ENCODE data around the gene LRCH3.
A peak's percentile ranks its signal among the peaks of the same experiment; 100 is the strongest.

LRCH3 gene

DNA sequence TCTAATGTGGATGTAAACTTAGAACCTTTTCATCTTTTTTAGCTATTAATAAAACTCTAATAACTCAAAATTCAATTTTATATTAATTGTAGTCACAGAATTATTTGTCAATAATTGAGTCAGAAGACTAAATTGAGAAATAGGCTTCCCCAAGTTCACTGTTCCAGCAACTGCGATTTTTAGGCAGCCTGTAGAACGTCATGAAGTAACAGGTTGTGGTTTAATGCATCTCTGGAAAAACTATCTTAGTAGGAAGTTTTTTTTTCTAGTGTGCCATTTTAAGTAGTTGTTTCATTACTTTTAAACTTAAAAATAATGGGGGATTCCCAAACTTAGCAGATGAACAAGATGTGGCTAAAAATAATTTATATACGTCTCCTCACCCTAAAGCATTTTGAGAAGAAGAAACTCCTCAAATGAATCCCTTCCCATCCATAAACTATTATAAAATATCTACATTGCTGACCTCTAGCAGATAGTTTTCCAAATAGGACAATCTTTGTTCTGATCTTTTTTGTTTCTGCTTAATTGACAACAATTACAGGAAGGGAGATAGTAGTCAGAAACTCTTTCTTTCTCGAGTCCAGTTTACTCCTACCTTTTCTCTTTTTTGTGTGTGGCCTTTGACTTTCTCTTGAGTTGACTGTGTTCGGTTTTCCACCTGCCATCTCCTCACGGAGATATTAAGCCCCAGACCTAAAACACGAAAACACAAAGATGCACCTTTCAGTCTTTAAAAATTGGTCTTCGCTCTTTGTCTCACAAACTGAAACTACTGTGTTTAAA, 43.1 kb downstream of the LRCH3 start:
- DNase-seq (ENCODE audit: low read depth) = no peak

GRCh38 chr3:197835509-197835908, 44.5 kb downstream of the LRCH3 start:
- no peak for DNase-seq (ENCODE audit: low read depth)

DNA sequence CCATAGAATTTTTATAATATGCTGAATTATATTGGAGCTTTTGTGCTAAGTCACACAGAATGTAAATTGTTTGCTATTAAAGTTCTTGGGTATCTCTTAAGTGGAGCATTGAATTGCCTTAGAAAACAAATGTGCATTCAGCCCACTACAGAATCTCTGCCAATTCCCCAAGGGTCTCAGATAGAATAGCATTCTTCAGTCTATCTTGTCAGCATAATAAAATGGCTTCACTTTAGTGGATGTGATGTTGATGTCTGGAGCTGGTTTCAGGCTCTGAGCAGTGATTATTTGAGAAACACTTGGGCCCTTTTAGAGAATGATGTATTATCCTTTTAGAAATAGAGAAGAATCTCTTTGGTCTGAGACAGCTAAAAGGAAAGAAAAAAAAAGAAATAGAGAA, 45.2 kb downstream of the LRCH3 start:
- DNase-seq (ENCODE audit: low read depth) = no peak

DNA sequence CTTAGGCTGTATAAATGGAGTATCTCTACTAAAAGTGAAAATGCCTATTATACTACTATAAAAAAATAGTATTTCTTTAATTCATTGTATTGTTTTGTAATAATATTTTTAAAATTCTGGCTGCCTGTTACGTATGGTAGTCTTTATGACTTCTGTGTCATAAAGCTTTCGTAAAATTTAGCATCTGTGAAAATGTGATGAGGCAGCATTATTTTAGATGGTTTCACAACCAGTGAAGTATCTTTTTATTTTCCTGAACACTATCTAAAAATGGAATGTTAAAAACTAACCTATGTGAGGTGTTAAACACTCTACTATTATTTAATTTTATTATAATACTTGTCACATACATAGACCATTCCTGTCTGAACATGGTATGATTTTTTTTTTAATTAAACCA, 46.2 kb downstream of the LRCH3 start:
- no peak for DNase-seq (ENCODE audit: low read depth)

- DNase-seq (ENCODE audit: low read depth) = no peak
Measured at GRCh38 chr3:197841789-197842188, 50.7 kb downstream of the LRCH3 start.

GRCh38 chr3:197846491-197846890, 55.4 kb downstream of the LRCH3 start:
- DNase-seq (ENCODE audit: low read depth) = no peak

DNA sequence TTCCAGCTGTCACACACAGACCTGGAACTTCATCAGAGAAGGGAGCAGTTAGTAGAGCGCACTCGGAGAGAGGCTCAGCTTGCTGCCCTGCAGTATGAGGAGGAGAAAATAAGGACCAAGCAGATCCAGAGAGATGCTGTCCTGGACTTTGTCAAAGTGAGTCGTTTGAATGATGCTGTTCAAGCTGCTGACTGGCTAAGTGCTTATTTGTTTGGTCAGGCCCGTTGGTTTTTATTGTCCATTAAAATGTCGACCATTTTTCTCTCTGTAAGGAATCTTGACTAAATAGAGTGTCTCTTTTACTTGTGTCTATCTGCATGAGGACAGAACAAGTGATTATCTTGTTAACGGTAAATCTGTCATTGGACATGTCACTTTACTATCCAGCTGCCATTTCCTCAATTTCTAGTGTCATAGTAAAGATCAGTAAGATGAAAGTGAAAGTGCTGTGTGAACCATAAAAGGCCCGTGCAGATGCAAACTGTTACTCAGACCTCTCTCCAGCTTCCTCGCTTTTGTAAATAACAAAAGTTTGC, 56.9 kb downstream of the LRCH3 start:
- no peak for DNase-seq (ENCODE audit: low read depth)

DNA sequence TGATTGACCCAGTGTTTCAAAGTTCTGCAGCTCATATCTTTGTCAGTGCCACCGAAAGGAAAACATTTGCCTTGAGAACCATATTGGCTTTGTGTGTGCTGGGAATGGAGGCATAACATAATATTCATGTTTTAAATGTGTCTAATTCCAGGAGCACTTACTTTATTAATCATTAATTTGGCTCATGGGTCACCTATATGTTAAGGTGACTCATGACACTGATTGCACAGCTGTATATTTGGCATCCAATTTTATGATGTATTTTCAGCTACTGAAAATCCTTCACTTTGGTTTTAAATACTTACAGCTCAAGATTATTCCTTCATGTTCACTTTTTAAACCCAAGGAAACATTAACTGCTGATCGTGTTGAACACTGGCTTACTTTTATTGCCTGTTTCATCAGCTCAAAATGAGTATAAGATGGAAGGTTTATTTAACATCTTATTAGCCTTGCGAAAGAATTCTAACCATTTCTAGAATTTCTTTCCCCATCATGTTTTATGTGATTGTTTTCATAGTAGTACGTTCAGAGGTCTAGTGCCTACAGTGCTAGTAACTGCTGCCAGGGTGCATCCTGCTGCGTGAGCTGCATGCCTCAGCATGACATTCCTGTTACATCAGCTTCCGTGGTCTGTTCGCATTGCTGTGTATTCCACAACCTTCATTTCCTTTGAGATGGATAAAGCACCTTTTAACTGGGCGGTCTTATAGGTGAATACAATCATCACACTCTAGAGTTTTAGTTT, 63.7 kb downstream of the LRCH3 start:
- DNase-seq (ENCODE audit: low read depth) = peak; percentile 91

DNA sequence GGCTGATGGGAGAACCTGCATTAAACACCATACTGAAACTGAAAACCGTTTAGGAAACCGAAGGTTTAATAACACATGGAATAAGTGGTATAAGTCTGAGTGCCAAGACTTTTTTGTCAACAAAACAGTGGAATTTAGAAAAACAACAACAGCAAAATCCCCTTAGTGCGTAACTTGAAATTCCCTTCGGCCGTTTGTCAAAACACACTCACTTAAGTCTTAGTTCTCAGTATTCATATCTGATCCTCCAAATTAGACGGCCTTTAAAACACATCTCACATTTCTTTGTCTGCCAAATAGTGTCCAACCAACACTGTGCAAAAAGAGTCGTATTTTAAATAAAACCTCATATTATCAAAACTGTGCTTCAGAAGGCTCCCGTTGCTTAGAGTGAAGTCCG, 64.5 kb downstream of the LRCH3 start:
- no peak for DNase-seq (ENCODE audit: low read depth)

DNA sequence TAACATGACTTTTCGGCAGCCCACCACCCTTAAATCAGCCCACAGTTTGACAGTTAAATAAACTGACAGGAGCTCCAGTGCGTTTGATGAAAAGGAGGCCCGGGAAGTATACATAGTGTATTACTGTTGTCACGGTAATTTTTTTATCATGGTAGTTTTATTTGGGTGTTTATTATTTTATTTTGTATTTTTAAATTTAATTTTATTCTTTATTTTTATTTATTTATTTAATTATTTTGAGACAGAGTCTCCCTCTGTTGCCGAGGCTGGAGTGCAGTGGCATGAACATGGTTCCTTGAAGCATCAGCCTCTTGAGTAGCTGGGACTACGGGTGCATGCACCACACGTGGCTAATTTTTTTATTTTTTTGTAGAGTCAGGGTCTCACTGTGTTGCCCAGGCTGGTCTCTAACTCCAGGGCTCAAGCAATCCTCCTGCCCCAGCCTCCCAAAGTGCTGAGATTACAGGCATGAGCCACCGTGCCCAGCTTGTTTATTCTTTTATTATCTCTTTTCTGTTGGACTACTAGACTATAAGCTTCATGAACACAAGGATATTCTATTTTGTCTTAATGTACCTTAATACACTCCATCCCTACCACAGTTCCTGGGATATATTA, 65.3 kb downstream of the LRCH3 start:
- no peak for DNase-seq (ENCODE audit: low read depth)

- no peak for DNase-seq (ENCODE audit: low read depth)
Measured at GRCh38 chr3:197858133-197858532, 67.1 kb downstream of the LRCH3 start.

DNA sequence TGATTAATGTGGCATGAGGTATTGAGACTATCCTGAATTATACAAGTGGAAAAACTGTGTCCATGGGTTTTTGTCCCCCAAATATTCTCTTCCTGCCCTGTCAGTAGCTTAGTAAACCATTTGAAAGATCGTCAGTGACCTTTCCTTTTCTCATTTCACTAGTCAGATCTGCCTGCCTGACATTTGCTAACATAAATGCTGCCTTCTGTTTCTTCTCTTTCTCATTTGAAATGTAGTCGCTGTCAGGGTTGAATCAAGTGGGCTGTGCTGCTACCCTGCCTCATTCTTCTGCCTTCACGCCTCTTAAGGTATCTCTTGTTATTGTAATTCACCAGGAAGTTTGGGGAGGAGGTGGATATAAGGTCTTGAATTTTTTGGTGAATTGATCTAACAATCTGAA, 67.5 kb downstream of the LRCH3 start:
- no peak for DNase-seq (ENCODE audit: low read depth)

GRCh38 chr3:197866035-197866434, 75.0 kb downstream of the LRCH3 start:
- no peak for DNase-seq (ENCODE audit: low read depth)

GRCh38 chr3:197873329-197873728, 82.3 kb downstream of the LRCH3 start:
- DNase-seq (ENCODE audit: low read depth) = no peak

DNA sequence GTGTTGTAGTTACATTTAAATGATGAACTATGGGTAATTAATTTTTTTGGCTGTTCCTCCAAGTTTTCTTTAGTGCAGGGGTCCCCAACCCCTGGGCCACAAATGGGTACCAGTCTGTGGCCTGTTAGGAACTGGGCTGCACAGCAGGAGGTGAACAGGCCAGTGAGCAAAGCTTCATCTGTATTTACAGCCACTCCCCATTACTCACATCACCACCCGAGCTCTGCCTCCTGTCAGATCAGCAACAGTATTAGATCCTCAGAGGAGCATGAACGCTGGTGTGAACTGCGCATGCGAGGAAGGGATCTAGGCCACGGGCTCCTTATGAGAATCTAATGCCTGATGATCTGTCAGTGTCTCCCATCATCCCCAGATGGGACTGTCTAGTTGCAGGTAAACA, 83.0 kb downstream of the LRCH3 start:
- no peak for DNase-seq (ENCODE audit: low read depth)

- no peak for DNase-seq (ENCODE audit: low read depth)
Measured at GRCh38 chr3:197874653-197875052, 83.6 kb downstream of the LRCH3 start.

DNA sequence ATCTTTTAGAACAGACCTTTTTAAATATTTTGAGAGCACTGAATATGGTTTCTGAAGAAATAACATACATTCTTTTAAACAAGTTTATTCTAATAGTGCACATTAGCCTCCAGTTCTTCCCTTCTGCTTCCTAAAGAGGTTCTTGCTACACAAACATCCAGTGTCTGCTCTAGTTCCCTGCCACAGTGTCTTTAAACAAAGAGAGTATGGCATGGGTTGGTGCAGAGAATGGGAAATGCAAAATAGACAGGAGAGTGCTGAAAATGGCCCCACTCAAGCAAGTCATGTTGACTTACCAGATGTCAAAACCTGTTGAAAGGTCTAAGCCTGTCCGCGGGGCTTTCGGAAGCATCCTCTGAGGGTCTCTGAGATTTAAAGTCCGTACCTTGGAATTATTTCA, 86.8 kb downstream of the LRCH3 start:
- DNase-seq (ENCODE audit: low read depth) = no peak

GRCh38 chr3:197878427-197878826, 87.4 kb downstream of the LRCH3 start:
- DNase-seq (ENCODE audit: low read depth) = no peak

DNA sequence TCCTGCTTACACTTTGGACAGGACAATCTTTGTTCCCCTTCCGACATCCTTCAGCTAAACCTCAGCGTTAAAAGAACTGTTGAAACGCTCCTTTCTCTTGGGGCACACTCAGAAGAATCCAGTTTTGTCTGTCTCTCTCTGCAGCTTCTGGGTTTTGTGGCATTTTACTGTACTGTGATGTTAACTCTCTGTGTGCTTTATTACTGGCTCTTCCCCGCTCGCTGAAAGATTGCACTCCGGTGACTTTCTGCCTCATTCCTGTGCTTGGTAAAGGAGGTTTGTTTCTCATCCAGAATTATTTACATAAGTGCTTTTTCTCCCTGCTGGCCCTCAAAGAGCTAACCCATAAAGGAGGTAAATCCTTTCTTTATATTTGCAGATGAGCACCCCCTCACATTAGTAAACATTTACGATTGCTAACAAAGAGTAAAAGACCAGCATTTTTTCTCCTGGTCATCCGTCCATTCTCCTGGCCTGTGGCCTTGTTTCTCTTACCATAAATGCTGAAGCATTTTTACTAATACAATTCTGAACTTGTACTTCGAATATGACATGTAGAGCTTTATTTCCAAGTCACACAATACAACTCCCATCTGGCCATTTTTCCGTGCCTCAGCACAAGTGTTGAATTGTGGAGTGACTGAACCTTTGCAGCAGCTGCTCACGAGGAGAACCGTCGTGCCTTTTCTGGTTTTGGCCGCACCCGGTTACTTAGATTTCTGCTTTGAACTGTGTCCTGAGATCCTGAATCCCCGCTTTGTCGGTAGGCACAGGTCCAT, 89.6 kb downstream of the LRCH3 start:
- DNase-seq (ENCODE audit: low read depth) = no peak

GRCh38 chr3:197881270-197881969, 90.4 kb downstream of the LRCH3 start:
- no peak for DNase-seq (ENCODE audit: low read depth)

- DNase-seq (ENCODE audit: low read depth) = no peak
Measured at GRCh38 chr3:197881970-197882338, 90.9 kb downstream of the LRCH3 start.

DNA sequence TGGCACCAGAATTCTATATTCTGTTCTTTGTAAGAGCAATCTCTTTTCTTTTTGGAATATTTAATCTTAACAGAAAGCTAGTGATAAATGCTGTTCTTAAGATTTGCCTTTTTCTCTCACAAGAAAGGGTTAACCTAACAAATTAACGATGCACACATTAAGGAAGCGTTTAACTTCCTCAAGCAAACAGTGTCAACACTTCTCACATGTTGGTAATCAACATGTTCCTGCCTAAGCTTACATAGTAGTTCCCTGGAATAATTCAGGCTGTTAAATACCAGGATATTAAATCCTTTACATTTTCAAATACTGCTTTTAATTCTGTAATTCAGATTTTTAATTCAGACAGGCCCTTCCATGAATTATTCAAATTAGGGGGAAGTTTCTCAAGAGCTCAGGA, 91.5 kb downstream of the LRCH3 start:
- DNase-seq (ENCODE audit: low read depth) = no peak
